ENCODE data around the gene FBXO44. TPM values are rescaled to one million over a fixed set of nuclear protein-coding genes. Genes with fewer than 3 reads are reported as not detected.

Gene FBXO44
- total and polyA plus RNA-seq, 10 of the 15 experiments (the other 5 are each of a cell fraction or from before 2014, with no cell fraction given): 0.77 to 22.4 (median 8.2) TPM

GRCh38 chr1:11634365-11635192 is 20.1 kb upstream of the FBXO44 start (continued):
- TF ChIP-seq BCL3 (IDR thresholded peaks at IDR 0.05; ENCODE audit: borderline replicate concordance, insufficient read depth, low read depth, low read length, poor library complexity, severe bottlenecking): no peak
- no peak for TF ChIP-seq NR2C1 (IDR thresholded peaks at IDR 0.05)
- no peak for TF ChIP-seq SMAD5 (IDR thresholded peaks at IDR 0.05; ENCODE audit: low read depth)
- TF ChIP-seq IRF3 (IDR thresholded peaks at IDR 0.05): no peak
- no peak for TF ChIP-seq CHD2 (IDR thresholded peaks at IDR 0.05; ENCODE audit: borderline replicate concordance, low read depth, low read length)
- TF ChIP-seq NFXL1 (IDR thresholded peaks at IDR 0.05; ENCODE audit: borderline replicate concordance): no peak
- no peak for TF ChIP-seq POLR2AphosphoS2 (IDR thresholded peaks at IDR 0.05; ENCODE audit: low read depth, low read length)
- TF ChIP-seq CUX1 (IDR thresholded peaks at IDR 0.05; ENCODE audit: insufficient replicate concordance, low read depth, low read length): no peak
- TF ChIP-seq NRF1 (conservative IDR thresholded peaks at IDR 0.05; ENCODE audit: low read depth, low read length): no peak

Data from GM12878 (cell line).